ENCODE measurements around the gene GPC6.

- TF ChIP-seq CTCF (IDR thresholded peaks at IDR 0.05; ENCODE audit: extremely low read depth in 1 of 2, insufficient read depth in 1 of 2, low read depth in 1 of 2, low read length in 2 of 2) = no peak
- TF ChIP-seq MYC (IDR thresholded peaks at IDR 0.05; ENCODE audit: low read depth, low read length) = no peak
- TF ChIP-seq EZH2 (IDR thresholded peaks at IDR 0.05; ENCODE audit: borderline replicate concordance, low read depth, low read length, severe bottlenecking) = no peak
- no peak for TF ChIP-seq MAX (IDR thresholded peaks at IDR 0.05; ENCODE audit: insufficient read depth, insufficient read length)
Observed at GRCh38 chr13:93673885-93674284, 447.3 kb downstream of the GPC6 start.

Measured in endothelial cell of umbilical vein (primary cell).